IMR-90 (cell line): ENCODE data around the gene CKAP2. TPM values are rescaled to one million over a fixed set of nuclear protein-coding genes. Genes with fewer than 3 reads are reported as not detected.
A peak's percentile ranks its signal among the peaks of the same experiment; 100 is the strongest.

Source experiments
- ATAC-seq: fragments of 200-7000 bp; cut with Tn5 transposase; 2 replicates; pipeline ENCODE4 v1.9.1; 2020; ENCODE audit warnings: low read depth, mild to moderate bottlenecking, moderate library complexity
- BruUV-seq: library from RNA; stranded (reverse); fragments of 400-500 nt; replicated peaks from 2 replicates; lab custom pipeline; 2021; lab: Mats Ljungman, UMichigan
- CTCF ChIA-PET: fragments of 300-600 bp; formaldehyde crosslinking; extraction: SDS; loops from one replicate; lab custom pipeline; 2021; ENCODE audit warnings: antibody characterized with exemption; lab: Yijun Ruan, JAX
- POLR2A ChIA-PET: fragments of 300-600 bp; sonication (Branson Sonifier 250); formaldehyde crosslinking; loops from one replicate; lab custom pipeline; 2022; ENCODE audit warnings: antibody characterized with exemption; ENCODE audit not compliant: unreplicated experiment; lab: Charles Lee
- DNase-seq: peaks from one replicate; pipeline ENCODE4 v3.0.0; 2013
- H2AFZ ChIP-seq: replicated peaks from 2 replicates; pipeline ENCODE3; 2013; ENCODE audit warnings: low read length, mild to moderate bottlenecking; ENCODE audit not compliant: poor library complexity
- H2AK5ac ChIP-seq: 2 replicates; pipeline ENCODE4 v1.6.1; 2013; ENCODE audit warnings: low read depth, low read length, inconsistent platforms
- H2AK9ac ChIP-seq: replicated peaks from 2 replicates; pipeline ENCODE3; 2013; ENCODE audit warnings: mild to moderate bottlenecking, low read depth, low read length, moderate library complexity; ENCODE audit not compliant: poor library complexity
- H2BK120ac ChIP-seq: 2 replicates; pipeline ENCODE4 v1.6.1; 2013; ENCODE audit warnings: low read depth, low read length, inconsistent platforms
- H2BK15ac ChIP-seq: 3 replicates; pipeline ENCODE4 v1.6.1; 2013; ENCODE audit warnings: low read depth, low read length, inconsistent platforms
- H2BK20ac ChIP-seq: 2 replicates; pipeline ENCODE4 v1.6.1; 2013; ENCODE audit warnings: low read depth, mild to moderate bottlenecking, inconsistent platforms, low read length, moderate library complexity
- H2BK5ac ChIP-seq: 2 replicates; pipeline ENCODE4 v1.6.1; 2013; ENCODE audit warnings: mild to moderate bottlenecking, low read depth, low read length, inconsistent platforms; ENCODE audit not compliant: poor library complexity, severe bottlenecking
- H3K14ac ChIP-seq: replicated peaks from 2 replicates; pipeline ENCODE4 v1.6.1; 2013; ENCODE audit warnings: low read depth, low read length, inconsistent platforms
- H3K18ac ChIP-seq: 2 replicates; pipeline ENCODE4 v1.6.1; 2013; ENCODE audit warnings: low read depth, low read length, control low read depth
- H3K23ac ChIP-seq: 2 replicates; pipeline ENCODE4 v1.6.1; 2013; ENCODE audit warnings: low read depth, low read length, inconsistent platforms
- H3K27ac ChIP-seq: 2 replicates; pipeline ENCODE4 v1.5.1; 2013; ENCODE audit warnings: mild to moderate bottlenecking, control low read depth, low read length; ENCODE audit not compliant: insufficient read depth
- H3K27me3 ChIP-seq: 2 replicates; pipeline ENCODE4 v1.6.1; 2013; ENCODE audit warnings: low read length; ENCODE audit not compliant: control insufficient read depth, insufficient read depth
- H3K36me3 ChIP-seq: 2 replicates; pipeline ENCODE4 v1.6.1; 2013; ENCODE audit warnings: low read length, mixed read lengths; ENCODE audit not compliant: control insufficient read depth, insufficient read depth
- H3K4ac ChIP-seq: 2 replicates; pipeline ENCODE4 v1.6.1; 2013; ENCODE audit warnings: low read depth, low read length, inconsistent platforms
- H3K4me1 ChIP-seq: 2 replicates; pipeline ENCODE4 v1.6.1; 2013; ENCODE audit warnings: low read length, mixed read lengths; ENCODE audit not compliant: control insufficient read depth, insufficient read depth
- H3K4me2 ChIP-seq: 2 replicates; pipeline ENCODE4 v1.6.1; 2013; ENCODE audit warnings: low read depth, mild to moderate bottlenecking, control low read depth, low read length, moderate library complexity
- H3K4me3 ChIP-seq: 2 replicates; pipeline ENCODE4 v1.5.1; 2013; ENCODE audit warnings: low read depth, mild to moderate bottlenecking, control low read depth, low read length, moderate library complexity; ENCODE audit not compliant: insufficient read depth
- H3K56ac ChIP-seq: 2 replicates; pipeline ENCODE4 v1.6.1; 2013; ENCODE audit warnings: low read length, inconsistent platforms; ENCODE audit not compliant: insufficient read depth; ENCODE audit errors: extremely low read depth
- H3K79me1 ChIP-seq, 2 experiments: 2 replicates each; pipeline ENCODE4 v1.6.1; 2013; ENCODE audit warnings: low read length in 2 of 2, inconsistent platforms in 1 of 2, low read depth in 1 of 2
- H3K9ac ChIP-seq: 2 replicates; pipeline ENCODE4 v1.6.1; 2013; ENCODE audit warnings: low read depth, low read length, control low read depth
- H3K9me1 ChIP-seq: 2 replicates; pipeline ENCODE4 v1.6.1; 2013; ENCODE audit warnings: low read length, inconsistent platforms; ENCODE audit not compliant: insufficient read depth
- H3K9me3 ChIP-seq: 2 replicates; pipeline ENCODE4 v1.6.1; 2013; ENCODE audit warnings: low read length; ENCODE audit not compliant: control insufficient read depth, insufficient read depth
- H4K20me1 ChIP-seq: 2 replicates; pipeline ENCODE4 v1.6.1; 2013; ENCODE audit warnings: low read length, inconsistent platforms; ENCODE audit not compliant: insufficient read depth
- H4K5ac ChIP-seq: 2 replicates; pipeline ENCODE4 v1.6.1; 2013; ENCODE audit warnings: mild to moderate bottlenecking, low read depth, low read length, control low read depth
- H4K8ac ChIP-seq, 2 experiments: 2 replicates each; pipeline ENCODE4 v1.6.1; 2013; ENCODE audit warnings: low read depth in 2 of 2, low read length in 2 of 2, control low read depth in 1 of 2, inconsistent platforms in 1 of 2
- H4K91ac ChIP-seq: 2 replicates; pipeline ENCODE4 v1.6.1; 2013; ENCODE audit warnings: low read depth, low read length, inconsistent platforms; ENCODE audit not compliant: insufficient read depth
- FOS ChIP-seq: fragments of 150-350 bp; IDR thresholded peaks from 2 replicates; pipeline ENCODE4 v1.6.1; 2016; ENCODE audit warnings: low read depth, low read length
- MAFK ChIP-seq: IDR thresholded peaks from 2 replicates; pipeline ENCODE4 v1.6.1; 2012; ENCODE audit warnings: low read depth, low read length, improper control_type of control experiment
- MAZ ChIP-seq: IDR thresholded peaks from 2 replicates; pipeline ENCODE4 v1.6.1; 2012; ENCODE audit warnings: low read depth, mild to moderate bottlenecking, low read length, improper control_type of control experiment, moderate library complexity, borderline replicate concordance
- MXI1 ChIP-seq: IDR thresholded peaks from 2 replicates; pipeline ENCODE4 v1.6.1; 2012; ENCODE audit warnings: low read depth, mild to moderate bottlenecking, low read length, moderate library complexity, borderline replicate concordance
- NFE2L2 ChIP-seq: fragments of 150-350 bp; IDR thresholded peaks from 2 replicates; pipeline ENCODE4 v1.6.1; 2016; ENCODE audit warnings: low read depth, mild to moderate bottlenecking, low read length
- POLR2A ChIP-seq: IDR thresholded peaks from 2 replicates; pipeline ENCODE4 v1.6.1; 2012; ENCODE audit warnings: mild to moderate bottlenecking, low read depth, low read length
- RAD21 ChIP-seq: IDR thresholded peaks from 2 replicates; pipeline ENCODE4 v1.6.1; 2012; ENCODE audit warnings: low read length, improper control_type of control experiment
- RCOR1 ChIP-seq: IDR thresholded peaks from 2 replicates; pipeline ENCODE4 v1.6.1; 2012; ENCODE audit warnings: mild to moderate bottlenecking, low read length, improper control_type of control experiment; ENCODE audit not compliant: insufficient replicate concordance
- RFX5 ChIP-seq: IDR thresholded peaks from 2 replicates; pipeline ENCODE4 v1.8.0; 2012; ENCODE audit warnings: low read depth, mild to moderate bottlenecking, low read length, moderate library complexity
- SMC3 ChIP-seq: fragments of 150-350 bp; IDR thresholded peaks from 2 replicates; pipeline ENCODE4 v1.6.1; 2016; ENCODE audit warnings: low read depth, mild to moderate bottlenecking, antibody characterized with exemption, low read length, moderate library complexity
- WGBS, 2 experiments: methylation state at CpG; one replicate each; pipeline versions ENCODE4 v1.1.5 to v1.1.7; 2013; ENCODE audit warnings: missing lambda C conversion rate in 2 of 2; ENCODE audit not compliant: insufficient read length in 1 of 2; ENCODE audit errors: extremely low coverage in 2 of 2; 5-methylcytosine and 5-hydroxymethylcytosine counted together
- dilution Hi-C: fragments of 300-500 bp; cut with HindIII; formaldehyde crosslinking; loops from one replicate; pipeline ENCODE4 v1.14.3; 2018; ENCODE audit warnings: low sequenced_read_pairs; ENCODE audit not compliant: unreplicated experiment
- in situ Hi-C: fragments of 300-500 bp; cut with MboI; formaldehyde crosslinking; loops from 3 replicates; pipeline ENCODE4 v1.14.3; 2019; ENCODE audit warnings: low sequenced_read_pairs, inconsistent platforms, mixed read lengths
- intact Hi-C: fragments of 100-400 bp; cut with micrococcal nuclease; formaldehyde crosslinking; loops from 2 replicates; pipeline ENCODE4 v1.10.0; 2022
- polyA plus RNA-seq, 3 experiments: library from polyadenylated mRNA; depleted of rRNA; stranded (reverse); fragments of >200 nt; gene quantifications; 2 replicates each; pipeline ENCODE4 v1.2.3, GENCODE V29; 2012; ENCODE audit warnings: low replicate concordance in 1 of 3
- total RNA-seq: library from RNA; depleted of rRNA; stranded (reverse); fragments of >200 nt; gene quantifications from 2 replicates; pipeline ENCODE4 v1.2.3, GENCODE V29; 2012
- TF ChIP-seq, protein P1 (sequence below): fragments of 150-350 bp; IDR thresholded peaks from 2 replicates; pipeline ENCODE4 v1.6.1; 2016; ENCODE audit warnings: low read depth, mild to moderate bottlenecking, low read length, moderate library complexity, borderline replicate concordance
- TF ChIP-seq, protein P2 (sequence below): conservative IDR thresholded peaks from 2 replicates; pipeline ENCODE4 v1.5.1; 2012; ENCODE audit warnings: mild to moderate bottlenecking, low read depth, low read length, improper control_type of control experiment

The CKAP2 gene
- total and polyA plus RNA-seq, 2 of the 4 experiments (the other 2 are of a cell fraction): 23.0 to 44.6 TPM

- Histone ChIP-seq H2BK15ac (no peak overlapping the region), H2AK9ac (peak overlapping the region; percentile 97), H4K91ac (peak overlapping the region; percentile 80; the same call in 1 of the 2 replicates), H3K23ac (peak overlapping the region; percentile 75), H2BK5ac (peak overlapping the region; percentile 81), H3K4me2 (peak overlapping the region; percentile 89), H4K8ac (peak overlapping the region; percentile 49 to 77; a peak in 3 of 4 replicates), H3K4ac (peak overlapping the region; percentile 96), H3K79me1 (peaks cover 19 to 31% of the 10 kb centered on the region in 2 experiments; a peak in 3 of 4 replicates), H3K4me1 (peaks cover 7% of the 10 kb centered on the region), H2AFZ (peak overlapping the region; percentile 98), H3K56ac (peak overlapping the region; percentile 81), H3K27ac (peak overlapping the region; percentile 83), H3K36me3 (no peaks in the 10 kb centered on the region), H3K14ac (peak overlapping the region; percentile 71), H3K9me1 (peaks cover 11% of the 10 kb centered on the region), H2AK5ac (no peak overlapping the region), H4K5ac (peak overlapping the region; percentile 53), H3K9me3 (no peaks in the 10 kb centered on the region), H3K9ac (peak overlapping the region; percentile 81), H3K27me3 (no peaks in the 10 kb centered on the region), H2BK120ac (peak overlapping the region; percentile 77), H4K20me1 (peaks cover 5% of the 10 kb centered on the region; the same call in 1 of the 2 replicates), H3K4me3 (peak overlapping the region; percentile 73), H3K18ac (peak overlapping the region; percentile 77), H2BK20ac (peak overlapping the region; percentile 16; the same call in 1 of the 2 replicates)
- ATAC-seq: no peak
- in situ Hi-C loops: loop anchor here (10.0 to 25.0 kb wide), 3 partner anchors 205 to 437 kb away; partner anchors contain the start of genes ALG11, ATP7B, SUGT1 and UTP14C
- ChIA-PET CTCF (interaction anchor here (0.8 to 1.5 kb wide), 3 partner anchors 33 to 104 kb away, joined by 3 to 7 read pairs (median 6); partner anchors contain the start of gene THSD1), POLR2A (interaction anchor here (0.6 to 0.7 kb wide), 2 partner anchors 291 to 534 kb away, joined by 3 to 4 read pairs; no protein-coding TSS in a partner anchor)
- WGBS, 2 experiments: 0% methylated on average over 1 of the region's 10 CpGs; no CpG with 5 or more reads in 1 of the 2 experiments
- dilution Hi-C loops: no loop called here
- DNase-seq: no peak
- TF ChIP-seq, protein P1, sequence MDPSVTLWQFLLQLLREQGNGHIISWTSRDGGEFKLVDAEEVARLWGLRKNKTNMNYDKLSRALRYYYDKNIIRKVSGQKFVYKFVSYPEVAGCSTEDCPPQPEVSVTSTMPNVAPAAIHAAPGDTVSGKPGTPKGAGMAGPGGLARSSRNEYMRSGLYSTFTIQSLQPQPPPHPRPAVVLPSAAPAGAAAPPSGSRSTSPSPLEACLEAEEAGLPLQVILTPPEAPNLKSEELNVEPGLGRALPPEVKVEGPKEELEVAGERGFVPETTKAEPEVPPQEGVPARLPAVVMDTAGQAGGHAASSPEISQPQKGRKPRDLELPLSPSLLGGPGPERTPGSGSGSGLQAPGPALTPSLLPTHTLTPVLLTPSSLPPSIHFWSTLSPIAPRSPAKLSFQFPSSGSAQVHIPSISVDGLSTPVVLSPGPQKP: no peak
- TF ChIP-seq MXI1: no peak
- no peak for TF ChIP-seq POLR2A
- no peak for TF ChIP-seq RCOR1
- no peak for TF ChIP-seq RFX5
- no peak for TF ChIP-seq MAFK
- no peak for TF ChIP-seq MAZ
- TF ChIP-seq FOS: no peak
- TF ChIP-seq RAD21: no peak
- TF ChIP-seq NFE2L2: no peak
- TF ChIP-seq, protein P2, sequence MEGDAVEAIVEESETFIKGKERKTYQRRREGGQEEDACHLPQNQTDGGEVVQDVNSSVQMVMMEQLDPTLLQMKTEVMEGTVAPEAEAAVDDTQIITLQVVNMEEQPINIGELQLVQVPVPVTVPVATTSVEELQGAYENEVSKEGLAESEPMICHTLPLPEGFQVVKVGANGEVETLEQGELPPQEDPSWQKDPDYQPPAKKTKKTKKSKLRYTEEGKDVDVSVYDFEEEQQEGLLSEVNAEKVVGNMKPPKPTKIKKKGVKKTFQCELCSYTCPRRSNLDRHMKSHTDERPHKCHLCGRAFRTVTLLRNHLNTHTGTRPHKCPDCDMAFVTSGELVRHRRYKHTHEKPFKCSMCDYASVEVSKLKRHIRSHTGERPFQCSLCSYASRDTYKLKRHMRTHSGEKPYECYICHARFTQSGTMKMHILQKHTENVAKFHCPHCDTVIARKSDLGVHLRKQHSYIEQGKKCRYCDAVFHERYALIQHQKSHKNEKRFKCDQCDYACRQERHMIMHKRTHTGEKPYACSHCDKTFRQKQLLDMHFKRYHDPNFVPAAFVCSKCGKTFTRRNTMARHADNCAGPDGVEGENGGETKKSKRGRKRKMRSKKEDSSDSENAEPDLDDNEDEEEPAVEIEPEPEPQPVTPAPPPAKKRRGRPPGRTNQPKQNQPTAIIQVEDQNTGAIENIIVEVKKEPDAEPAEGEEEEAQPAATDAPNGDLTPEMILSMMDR: no peak
- TF ChIP-seq SMC3: no peak
- BruUV-seq: no TSS peak
- intact Hi-C loops: loop anchor here (2.0 to 10.0 kb wide), 6 partner anchors 102 to 995 kb away; partner anchors contain the start of genes ALG11, ATP7B and INTS6
Observed at GRCh38 chr13:52449331-52450011, 5.8 kb upstream of the CKAP2 start.
